MM.1S (cell line): Measurements from ENCODE around the gene RAB9B.

Experiments used
- DNase-seq: peaks from one replicate; pipeline ENCODE4 v3.0.0-alpha.2; 2015
- H2AFZ ChIP-seq: fragments of 300-600 bp; sonication (generic); 2 replicates; pipeline ENCODE4 v1.6.0; 2016; ENCODE audit warnings: antibody characterized with exemption, low read length
- H3F3A ChIP-seq: fragments of 300-600 bp; sonication (generic); 2 replicates; pipeline ENCODE4 v1.6.1; 2016; ENCODE audit warnings: mild to moderate bottlenecking, antibody characterized with exemption, low read length, moderate library complexity, mixed read lengths; ENCODE audit not compliant: insufficient read depth
- H3K27ac ChIP-seq: fragments of 300-600 bp; sonication (generic); 2 replicates; pipeline ENCODE4 v1.5.1; 2016; ENCODE audit warnings: mild to moderate bottlenecking, low read length
- H3K27me3 ChIP-seq: fragments of 300-600 bp; sonication (generic); replicated peaks from 2 replicates; pipeline ENCODE4 v1.6.0; 2016; ENCODE audit warnings: low read length; ENCODE audit not compliant: insufficient read depth
- H3K36me3 ChIP-seq: fragments of 300-600 bp; sonication (generic); replicated peaks from 2 replicates; pipeline ENCODE4 v1.6.1; 2016; ENCODE audit warnings: mild to moderate bottlenecking, low read length, mixed read lengths; ENCODE audit not compliant: insufficient read depth
- H3K4me1 ChIP-seq: fragments of 300-600 bp; sonication (generic); 2 replicates; pipeline ENCODE4 v1.6.1; 2016; ENCODE audit warnings: low read length, mixed read lengths
- H3K4me2 ChIP-seq: fragments of 300-600 bp; sonication (generic); 2 replicates; pipeline ENCODE4 v1.6.0; 2016; ENCODE audit warnings: low read depth, low read length
- H3K4me3 ChIP-seq: fragments of 300-600 bp; sonication (generic); 2 replicates; pipeline ENCODE4 v1.5.1; 2016; ENCODE audit warnings: low read length, mixed read lengths
- H3K79me2 ChIP-seq: fragments of 300-600 bp; sonication (generic); 2 replicates; pipeline ENCODE4 v1.6.1; 2016; ENCODE audit warnings: mixed run types, low read length, mixed read lengths
- H3K9ac ChIP-seq: fragments of 300-600 bp; sonication (generic); 2 replicates; pipeline ENCODE4 v1.6.1; 2016; ENCODE audit warnings: low read length, mixed read lengths
- H3K9me2 ChIP-seq: fragments of 300-600 bp; sonication (generic); replicated peaks from 2 replicates; pipeline ENCODE4 v1.6.1; 2016; ENCODE audit warnings: mild to moderate bottlenecking, low read length, mixed read lengths; ENCODE audit not compliant: insufficient read depth
- H3K9me3 ChIP-seq: fragments of 300-600 bp; sonication (generic); replicated peaks from 2 replicates; pipeline ENCODE4 v1.6.1; 2016; ENCODE audit warnings: mild to moderate bottlenecking, low read length, mixed read lengths; ENCODE audit not compliant: insufficient read depth
- H4K20me1 ChIP-seq: fragments of 300-600 bp; sonication (generic); 2 replicates; pipeline ENCODE4 v1.6.1; 2016; ENCODE audit warnings: mild to moderate bottlenecking, low read length, moderate library complexity, mixed read lengths; ENCODE audit not compliant: insufficient read depth
- CTCF ChIP-seq: fragments of 300-600 bp; sonication (generic); IDR thresholded peaks from 2 replicates; pipeline ENCODE4 v1.5.1; 2016; ENCODE audit warnings: antibody characterized with exemption, low read length, mixed read lengths
- EZH2 ChIP-seq: fragments of 300-600 bp; sonication (generic); optimal IDR thresholded peaks from 2 replicates; pipeline ENCODE3; 2017; ENCODE audit warnings: low read depth, mild to moderate bottlenecking, antibody characterized with exemption, low read length, mixed read lengths
- EZH2phosphoT487 ChIP-seq: fragments of 300-600 bp; sonication (generic); IDR thresholded peaks from 2 replicates; pipeline ENCODE4 v1.6.1; 2018; ENCODE audit warnings: antibody characterized with exemption, low read length

The RAB9B gene

GRCh38 chrX:103831342-103831802 lies 685 bp downstream of the RAB9B start:
- DNase-seq = no peak
- Histone ChIP-seq H3K4me3 (peak overlapping the region; percentile 69), H3K4me2 (peak overlapping the region; percentile 65), H3K27ac (no peak overlapping the region), H3F3A (no peaks in the 10 kb centered on the region), H3K79me2 (no peaks in the 10 kb centered on the region), H3K9me2 (no peaks in the 10 kb centered on the region), H3K9me3 (no peaks in the 10 kb centered on the region), H3K36me3 (no peaks in the 10 kb centered on the region), H3K4me1 (no peaks in the 10 kb centered on the region), H2AFZ (peak overlapping the region; percentile 93), H3K27me3 (no peaks in the 10 kb centered on the region), H3K9ac (peak overlapping the region; percentile 38; the same call in 1 of the 2 replicates), H4K20me1 (no peaks in the 10 kb centered on the region)
- TF ChIP-seq EZH2phosphoT487 (no peak), CTCF (no peak), EZH2 (no peak)

GRCh38 chrX:103830848-103831247 lies 1.2 kb downstream of the RAB9B start:
- H3K4me2 ChIP-seq = peak overlapping the region; percentile 65; the same call in 1 of the 2 replicates
- no peak overlapping the region for H3K27ac ChIP-seq
- no peaks in the 10 kb centered on the region for H3K27me3 ChIP-seq
- no peaks in the 10 kb centered on the region for H4K20me1 ChIP-seq
- no peaks in the 10 kb centered on the region for H3K4me1 ChIP-seq
- H2AFZ ChIP-seq = no peak overlapping the region
- H3K79me2 ChIP-seq = no peaks in the 10 kb centered on the region
- H3K9ac ChIP-seq = no peak overlapping the region
- no peak overlapping the region for H3K4me3 ChIP-seq
- no peaks in the 10 kb centered on the region for H3K9me2 ChIP-seq
- TF ChIP-seq EZH2 = no peak
- no peak for TF ChIP-seq EZH2phosphoT487
- no peak for TF ChIP-seq CTCF
- DNase-seq = no peak
- no peaks in the 10 kb centered on the region for H3K36me3 ChIP-seq
- no peaks in the 10 kb centered on the region for H3K9me3 ChIP-seq
- no peaks in the 10 kb centered on the region for H3F3A ChIP-seq

- no peaks in the 10 kb centered on the region for H3K36me3 ChIP-seq
- TF ChIP-seq CTCF (no peak), EZH2phosphoT487 (no peak), EZH2 (no peak)
- no peak overlapping the region for H3K9ac ChIP-seq
- DNase-seq = no peak
- no peaks in the 10 kb centered on the region for H3F3A ChIP-seq
- no peaks in the 10 kb centered on the region for H3K9me2 ChIP-seq
- no peak overlapping the region for H3K4me3 ChIP-seq
- H3K4me2 ChIP-seq = no peak overlapping the region
- no peak overlapping the region for H3K27ac ChIP-seq
- no peaks in the 10 kb centered on the region for H3K27me3 ChIP-seq
- no peaks in the 10 kb centered on the region for H4K20me1 ChIP-seq
- no peak overlapping the region for H2AFZ ChIP-seq
- H3K9me3 ChIP-seq = no peaks in the 10 kb centered on the region
- H3K4me1 ChIP-seq = no peaks in the 10 kb centered on the region
- no peaks in the 10 kb centered on the region for H3K79me2 ChIP-seq
Measured at GRCh38 chrX:103828529-103828928, 3.5 kb downstream of the RAB9B start.
